Measurements from ENCODE around the gene CUBN. TPM values are rescaled to one million over a fixed set of nuclear protein-coding genes. Genes with fewer than 3 reads are reported as not detected.

The CUBN gene
- total and polyA plus RNA-seq, 8 donors, result 1.5 to 6.8 (median 3.8) TPM

DNA sequence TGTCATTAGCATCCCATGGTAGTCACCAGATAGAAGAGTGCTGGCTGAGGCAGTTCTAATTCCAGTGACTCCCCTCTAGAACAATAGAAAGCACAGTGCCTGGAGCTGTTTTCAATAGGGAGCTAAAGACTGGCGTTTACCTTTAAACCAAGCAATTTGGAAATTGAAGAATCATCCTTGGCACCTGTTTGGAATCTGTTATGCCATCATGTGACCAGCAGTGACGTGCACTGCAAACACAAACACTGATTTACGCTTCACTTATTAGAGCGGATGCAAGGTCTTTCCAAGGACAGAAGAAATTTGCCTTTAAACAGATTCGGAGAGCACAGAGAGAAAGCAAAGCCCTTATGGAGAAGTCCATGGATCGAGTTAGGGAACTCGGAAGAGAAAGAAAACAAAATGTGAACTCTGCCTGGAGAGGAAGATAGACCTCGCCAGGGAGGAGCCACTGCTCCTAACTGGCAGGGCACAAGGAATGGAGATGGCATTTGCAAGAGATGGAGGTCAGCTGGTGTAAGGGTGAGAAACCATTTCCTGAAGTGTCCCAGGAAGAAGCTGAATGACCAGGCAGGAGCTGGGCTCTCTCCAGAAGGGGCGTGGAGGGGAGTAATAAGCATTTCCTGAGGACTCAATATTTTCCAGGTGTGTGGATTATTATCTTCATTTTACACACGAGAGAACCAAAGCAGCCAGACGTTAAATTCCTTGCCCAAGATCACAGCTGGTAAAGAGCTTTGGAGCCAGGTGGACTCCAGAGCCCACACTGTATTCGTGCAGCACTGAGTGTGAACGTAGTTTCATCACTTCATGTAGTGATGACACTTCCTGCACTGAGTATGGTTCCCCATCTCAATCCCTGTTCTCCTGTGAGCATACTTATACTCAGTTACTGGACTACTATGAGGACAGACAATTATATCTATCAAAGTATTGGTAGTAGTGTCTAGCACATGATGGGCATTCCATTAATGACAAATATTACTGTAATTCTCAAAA lies 97.7 kb downstream of the CUBN start:
- peak overlapping the region in 1 of 2 donors; percentile 64 for H3K27ac ChIP-seq
- no peaks in the 10 kb centered on the region for H3K27me3 ChIP-seq
- intact Hi-C loops (cut with DNase I), result no loop called here
- no peaks in the 10 kb centered on the region for H3K9me3 ChIP-seq
- TF ChIP-seq, protein P1, sequence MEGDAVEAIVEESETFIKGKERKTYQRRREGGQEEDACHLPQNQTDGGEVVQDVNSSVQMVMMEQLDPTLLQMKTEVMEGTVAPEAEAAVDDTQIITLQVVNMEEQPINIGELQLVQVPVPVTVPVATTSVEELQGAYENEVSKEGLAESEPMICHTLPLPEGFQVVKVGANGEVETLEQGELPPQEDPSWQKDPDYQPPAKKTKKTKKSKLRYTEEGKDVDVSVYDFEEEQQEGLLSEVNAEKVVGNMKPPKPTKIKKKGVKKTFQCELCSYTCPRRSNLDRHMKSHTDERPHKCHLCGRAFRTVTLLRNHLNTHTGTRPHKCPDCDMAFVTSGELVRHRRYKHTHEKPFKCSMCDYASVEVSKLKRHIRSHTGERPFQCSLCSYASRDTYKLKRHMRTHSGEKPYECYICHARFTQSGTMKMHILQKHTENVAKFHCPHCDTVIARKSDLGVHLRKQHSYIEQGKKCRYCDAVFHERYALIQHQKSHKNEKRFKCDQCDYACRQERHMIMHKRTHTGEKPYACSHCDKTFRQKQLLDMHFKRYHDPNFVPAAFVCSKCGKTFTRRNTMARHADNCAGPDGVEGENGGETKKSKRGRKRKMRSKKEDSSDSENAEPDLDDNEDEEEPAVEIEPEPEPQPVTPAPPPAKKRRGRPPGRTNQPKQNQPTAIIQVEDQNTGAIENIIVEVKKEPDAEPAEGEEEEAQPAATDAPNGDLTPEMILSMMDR (IDR thresholded peaks at IDR 0.05), result no peak
- DNase-seq, result no peak
- peak; percentile 53 for ATAC-seq
- no peak overlapping the region for H3K4me3 ChIP-seq
- no peaks in the 10 kb centered on the region for H3K36me3 ChIP-seq
- H3K4me1 ChIP-seq, result peaks cover 11 to 68% of the 10 kb centered on the region in 2 donors

DNA sequence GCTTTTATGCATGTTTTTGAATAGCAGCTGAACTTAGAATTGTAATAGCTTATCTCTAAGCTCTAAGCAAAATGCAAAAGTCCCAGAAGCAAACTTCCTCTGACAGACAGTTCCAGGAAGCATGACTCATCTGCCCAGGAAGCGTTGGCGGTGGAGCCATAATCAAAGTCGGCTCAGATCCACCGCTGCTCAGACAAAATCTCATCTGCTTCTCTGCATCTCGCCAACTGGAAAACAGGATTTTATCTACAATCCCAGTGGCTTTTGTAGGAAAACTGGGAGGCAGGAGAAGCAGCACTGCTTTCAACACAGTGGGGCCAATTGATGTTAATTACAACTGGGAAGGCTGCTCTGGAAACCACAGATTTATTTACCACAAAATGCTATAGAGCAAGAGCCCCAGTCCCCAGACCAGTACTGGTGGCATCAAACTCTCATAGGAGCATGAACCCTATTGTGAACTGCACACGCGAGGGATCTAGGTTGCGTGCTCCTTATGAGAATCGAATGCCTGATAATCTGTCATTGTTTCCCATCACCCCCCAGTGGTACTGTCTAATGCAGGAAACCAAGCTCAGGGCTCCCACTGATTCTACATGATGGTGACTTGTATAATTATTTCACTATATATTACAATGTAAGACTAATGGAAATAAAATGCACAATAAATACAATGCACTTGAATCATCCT lies 99.9 kb downstream of the CUBN start:
- Histone ChIP-seq H3K9me3 (no peaks in the 10 kb centered on the region), H3K4me3 (no peak overlapping the region), H3K4me1 (peaks cover 11 to 90% of the 10 kb centered on the region in 2 donors), H3K36me3 (no peaks in the 10 kb centered on the region), H3K27ac (peak overlapping the region; percentile 56 to 83), H3K27me3 (no peaks in the 10 kb centered on the region)
- intact Hi-C loops (cut with DNase I), result no loop called here
- TF ChIP-seq, protein P1 (IDR thresholded peaks at IDR 0.05), result no peak
- peak; percentile 57 for ATAC-seq
- peak in 2 of 4 donors; percentile 67 to 73 for DNase-seq

DNA sequence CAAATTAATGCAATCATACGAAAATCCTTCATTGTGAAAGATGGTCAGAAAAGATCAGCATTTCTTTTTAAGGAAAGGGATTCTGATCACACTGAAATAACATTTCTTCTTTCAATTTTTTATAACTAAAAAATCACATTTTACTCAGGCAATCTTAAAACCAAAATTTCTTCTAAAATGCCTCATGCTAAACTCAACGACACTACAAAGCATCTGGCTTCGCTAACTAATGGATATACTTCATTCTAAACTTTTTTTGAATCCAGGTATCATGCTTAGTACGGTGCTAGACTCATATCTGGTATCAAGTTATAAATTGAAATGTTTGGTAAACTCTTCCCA lies 100.4 kb downstream of the CUBN start:
- Histone ChIP-seq H3K36me3 (no peaks in the 10 kb centered on the region), H3K27ac (peak overlapping the region; percentile 56 to 83), H3K9me3 (no peaks in the 10 kb centered on the region), H3K4me1 (peaks cover 13 to 95% of the 10 kb centered on the region in 2 donors), H3K4me3 (no peak overlapping the region), H3K27me3 (no peaks in the 10 kb centered on the region)
- ATAC-seq, result no peak
- TF ChIP-seq, protein P1 (IDR thresholded peaks at IDR 0.05), result no peak
- intact Hi-C loops (cut with DNase I), result no loop called here
- DNase-seq, result no peak

DNA sequence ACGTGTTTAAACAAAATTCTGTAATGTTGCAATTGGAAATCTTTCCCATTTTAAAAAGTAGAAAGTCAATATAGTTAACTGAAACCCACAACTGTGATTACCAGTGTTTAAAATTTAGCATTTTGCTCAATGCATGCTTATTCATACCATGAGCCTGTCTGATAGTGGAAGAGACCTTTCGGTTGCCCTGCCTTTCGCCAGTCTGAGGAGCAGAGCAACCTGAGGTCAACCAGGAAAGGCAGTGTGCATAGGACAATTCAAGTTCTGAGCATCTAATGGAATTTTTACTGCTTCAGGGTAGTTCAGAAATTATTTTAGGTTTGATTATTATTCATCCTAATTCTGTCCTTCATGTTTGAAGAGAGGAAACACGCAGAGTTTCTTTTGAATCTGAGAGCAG lies 100.8 kb downstream of the CUBN start:
- Histone ChIP-seq H3K4me1 (peaks cover 17 to 97% of the 10 kb centered on the region in 2 donors), H3K27ac (peak overlapping the region; percentile 56 to 83), H3K27me3 (no peaks in the 10 kb centered on the region), H3K36me3 (no peaks in the 10 kb centered on the region), H3K4me3 (no peak overlapping the region), H3K9me3 (no peaks in the 10 kb centered on the region)
- DNase-seq, result no peak
- intact Hi-C loops (cut with DNase I), result no loop called here
- TF ChIP-seq, protein P1 (IDR thresholded peaks at IDR 0.05), result no peak
- ATAC-seq, result no peak
